HL-60 (cell line): ENCODE measurements around the gene TENM4.

Experiments
- DNase-seq, 2 experiments: peaks; one replicate each; pipeline ENCODE4 v3.0.0-alpha.2; 2010 to 2020; ENCODE audit warnings: low read depth in 1 of 2, low spot score in 1 of 2
- H3K27ac ChIP-seq: fragments of 250-450 bp; sonication (Bioruptor Pico); replicated peaks from 2 replicates; pipeline ENCODE4 v1.5.1; 2020; ENCODE audit warnings: mild to moderate bottlenecking, moderate library complexity
- H3K27me3 ChIP-seq: fragments of 250-450 bp; sonication (Bioruptor Pico); 2 replicates; pipeline ENCODE4 v1.5.1; 2021; ENCODE audit warnings: mild to moderate bottlenecking, moderate library complexity; ENCODE audit not compliant: insufficient read depth, poor library complexity, severe bottlenecking
- H3K4me3 ChIP-seq: replicated peaks from 2 replicates; pipeline ENCODE4 v1.5.1; 2011; ENCODE audit warnings: mild to moderate bottlenecking, control low read depth, low read length; ENCODE audit not compliant: insufficient read depth
- GABPA ChIP-seq: IDR thresholded peaks from 2 replicates; pipeline ENCODE4 v1.6.1; 2012; ENCODE audit warnings: low read depth
- POLR2AphosphoS5 ChIP-seq: IDR thresholded peaks from 2 replicates; pipeline ENCODE4 v1.6.1; 2012; ENCODE audit warnings: low read depth
- REST ChIP-seq: IDR thresholded peaks from 2 replicates; pipeline ENCODE4 v1.6.1; 2012; ENCODE audit warnings: low read depth; ENCODE audit not compliant: insufficient replicate concordance
- SPI1 ChIP-seq: IDR thresholded peaks from 2 replicates; pipeline ENCODE4 v1.6.1; 2012; ENCODE audit warnings: low read depth, mild to moderate bottlenecking, borderline replicate concordance
- TF ChIP-seq, protein P1 (sequence below): IDR thresholded peaks from one replicate; pipeline ENCODE4 v1.5.1; 2011; ENCODE audit warnings: low read length, control low read depth, inconsistent platforms; ENCODE audit not compliant: insufficient read depth

Gene TENM4

DNA sequence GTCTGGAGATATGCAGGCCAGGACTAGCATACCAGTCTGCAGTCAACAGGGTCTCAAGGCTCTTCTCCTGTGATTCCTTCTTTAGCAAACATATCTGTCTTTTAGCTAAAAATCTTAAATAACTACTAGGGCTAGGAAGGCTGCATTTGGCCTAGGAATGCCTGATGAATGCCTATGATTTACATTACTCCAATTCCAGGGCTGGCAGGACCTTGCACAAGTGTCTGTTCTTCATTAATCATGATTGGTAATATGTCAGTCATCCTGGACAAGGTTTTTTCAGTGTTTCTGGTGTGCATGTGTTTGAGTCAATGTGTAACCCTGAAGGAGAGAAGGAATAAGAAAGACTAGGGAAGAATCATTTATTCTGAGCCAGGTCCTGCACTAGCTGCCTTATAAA is 585.7 kb downstream of the TENM4 start:
- peaks cover 3% of the 10 kb centered on the region for H3K27me3 ChIP-seq
- no peak for DNase-seq
- no peak overlapping the region for H3K27ac ChIP-seq
- no peak overlapping the region for H3K4me3 ChIP-seq
- no peak for TF ChIP-seq REST
- TF ChIP-seq SPI1, result no peak
- no peak for TF ChIP-seq GABPA
- no peak for TF ChIP-seq POLR2AphosphoS5
- TF ChIP-seq, protein P1, sequence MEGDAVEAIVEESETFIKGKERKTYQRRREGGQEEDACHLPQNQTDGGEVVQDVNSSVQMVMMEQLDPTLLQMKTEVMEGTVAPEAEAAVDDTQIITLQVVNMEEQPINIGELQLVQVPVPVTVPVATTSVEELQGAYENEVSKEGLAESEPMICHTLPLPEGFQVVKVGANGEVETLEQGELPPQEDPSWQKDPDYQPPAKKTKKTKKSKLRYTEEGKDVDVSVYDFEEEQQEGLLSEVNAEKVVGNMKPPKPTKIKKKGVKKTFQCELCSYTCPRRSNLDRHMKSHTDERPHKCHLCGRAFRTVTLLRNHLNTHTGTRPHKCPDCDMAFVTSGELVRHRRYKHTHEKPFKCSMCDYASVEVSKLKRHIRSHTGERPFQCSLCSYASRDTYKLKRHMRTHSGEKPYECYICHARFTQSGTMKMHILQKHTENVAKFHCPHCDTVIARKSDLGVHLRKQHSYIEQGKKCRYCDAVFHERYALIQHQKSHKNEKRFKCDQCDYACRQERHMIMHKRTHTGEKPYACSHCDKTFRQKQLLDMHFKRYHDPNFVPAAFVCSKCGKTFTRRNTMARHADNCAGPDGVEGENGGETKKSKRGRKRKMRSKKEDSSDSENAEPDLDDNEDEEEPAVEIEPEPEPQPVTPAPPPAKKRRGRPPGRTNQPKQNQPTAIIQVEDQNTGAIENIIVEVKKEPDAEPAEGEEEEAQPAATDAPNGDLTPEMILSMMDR, result no peak

- peaks cover 3% of the 10 kb centered on the region for H3K27me3 ChIP-seq
Observed at GRCh38 chr11:78853521-78853920, 587.3 kb downstream of the TENM4 start.

DNA sequence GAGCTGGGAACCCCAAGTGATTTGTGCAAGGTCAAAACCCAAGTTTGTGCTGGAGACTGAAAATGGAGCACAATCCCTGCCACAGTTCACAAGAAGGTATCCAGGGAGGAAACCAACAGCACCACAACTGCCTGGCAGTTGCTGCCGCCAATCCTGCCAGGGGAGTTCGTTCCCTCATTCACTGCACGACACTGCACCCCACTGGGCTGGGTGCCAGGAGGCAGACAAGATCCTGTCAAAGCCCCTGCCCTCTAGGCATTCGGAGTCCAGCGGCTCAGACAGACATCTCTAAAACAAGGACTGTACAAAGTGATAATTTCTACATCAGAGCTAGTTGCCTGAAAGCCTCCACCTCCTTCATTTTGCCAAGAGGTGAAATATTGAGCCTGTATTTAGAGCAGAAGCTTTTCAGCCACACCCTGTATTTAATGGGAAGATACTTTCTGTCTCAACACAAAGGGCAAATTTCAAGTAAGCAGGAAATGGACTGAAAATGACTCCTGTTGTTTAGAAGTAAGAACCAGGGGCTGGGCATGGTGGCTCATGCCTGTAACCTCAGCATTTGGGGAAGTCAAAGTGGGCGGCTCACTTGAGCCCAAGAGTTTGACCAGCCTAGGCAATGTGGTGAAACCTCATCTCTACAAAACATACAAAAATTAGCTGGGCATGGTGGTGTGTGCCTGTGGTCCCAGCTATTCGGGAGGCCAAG is 588.8 kb downstream of the TENM4 start:
- no peak for DNase-seq
- H3K4me3 ChIP-seq, result no peak overlapping the region
- no peak for TF ChIP-seq GABPA
- no peak for TF ChIP-seq SPI1
- TF ChIP-seq, protein P1, result no peak
- peaks cover 3% of the 10 kb centered on the region for H3K27me3 ChIP-seq
- no peak overlapping the region for H3K27ac ChIP-seq

More at GRCh38 chr11:78853521-78853920, 587.3 kb downstream of the TENM4 start:
- no peak overlapping the region for H3K27ac ChIP-seq
- no peak overlapping the region for H3K4me3 ChIP-seq
- no peak for DNase-seq
- TF ChIP-seq SPI1 (no peak), REST (no peak), GABPA (no peak), POLR2AphosphoS5 (no peak)
- TF ChIP-seq, protein P1, result no peak

- Histone ChIP-seq H3K4me3 (no peak overlapping the region), H3K27ac (no peak overlapping the region), H3K27me3 (no peaks in the 10 kb centered on the region)
- no peak for DNase-seq
- TF ChIP-seq SPI1 (no peak), GABPA (no peak), REST (no peak), POLR2AphosphoS5 (no peak)
- TF ChIP-seq, protein P1, result no peak
Observed at GRCh38 chr11:78850078-78850477, 590.8 kb downstream of the TENM4 start.
